Measurements from ENCODE around the gene CAMTA1. TPM values are rescaled to one million over a fixed set of nuclear protein-coding genes. Genes with fewer than 3 reads are reported as not detected.

Gene CAMTA1
- total RNA-seq, 4 donors from 2014 or later: 45.3 to 68.9 (median 62.0) TPM

DNA sequence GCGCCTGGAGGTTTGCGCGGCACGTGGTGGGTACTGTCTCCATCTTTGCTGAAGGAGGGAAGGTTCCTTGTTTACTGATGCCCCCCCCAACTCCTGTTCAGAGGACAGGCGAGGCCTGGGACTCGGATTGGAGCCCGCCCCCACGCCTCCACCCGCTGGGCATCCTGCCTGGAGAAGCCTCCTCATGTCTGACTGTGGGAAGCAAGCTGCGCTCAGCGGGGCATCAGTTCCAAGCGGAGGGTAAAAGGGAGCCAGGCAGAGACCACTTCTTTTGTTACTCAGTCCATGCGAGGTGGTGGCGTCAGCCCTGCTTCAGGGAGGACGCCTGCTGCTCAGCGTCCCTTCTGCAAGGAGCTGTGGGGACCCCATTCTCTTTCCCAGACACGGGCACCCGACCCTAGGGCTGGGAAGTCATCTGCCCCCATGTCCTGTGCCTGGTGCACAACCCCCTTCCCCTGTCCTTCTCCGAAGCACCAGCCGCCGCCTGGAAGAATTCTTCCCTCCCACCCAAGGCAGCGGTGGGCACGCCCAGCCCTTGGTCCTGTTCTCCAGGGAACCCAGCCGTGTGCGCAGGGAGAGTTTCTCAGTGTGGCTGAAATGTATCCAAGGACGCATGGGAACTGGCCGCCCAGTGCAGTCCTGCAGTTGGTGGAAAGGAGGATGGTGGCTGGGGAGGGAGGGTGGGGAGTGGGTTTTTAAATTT lies 414.0 kb downstream of the CAMTA1 start:
- no peak for ATAC-seq (ENCODE audit: low FRiP score)

DNA sequence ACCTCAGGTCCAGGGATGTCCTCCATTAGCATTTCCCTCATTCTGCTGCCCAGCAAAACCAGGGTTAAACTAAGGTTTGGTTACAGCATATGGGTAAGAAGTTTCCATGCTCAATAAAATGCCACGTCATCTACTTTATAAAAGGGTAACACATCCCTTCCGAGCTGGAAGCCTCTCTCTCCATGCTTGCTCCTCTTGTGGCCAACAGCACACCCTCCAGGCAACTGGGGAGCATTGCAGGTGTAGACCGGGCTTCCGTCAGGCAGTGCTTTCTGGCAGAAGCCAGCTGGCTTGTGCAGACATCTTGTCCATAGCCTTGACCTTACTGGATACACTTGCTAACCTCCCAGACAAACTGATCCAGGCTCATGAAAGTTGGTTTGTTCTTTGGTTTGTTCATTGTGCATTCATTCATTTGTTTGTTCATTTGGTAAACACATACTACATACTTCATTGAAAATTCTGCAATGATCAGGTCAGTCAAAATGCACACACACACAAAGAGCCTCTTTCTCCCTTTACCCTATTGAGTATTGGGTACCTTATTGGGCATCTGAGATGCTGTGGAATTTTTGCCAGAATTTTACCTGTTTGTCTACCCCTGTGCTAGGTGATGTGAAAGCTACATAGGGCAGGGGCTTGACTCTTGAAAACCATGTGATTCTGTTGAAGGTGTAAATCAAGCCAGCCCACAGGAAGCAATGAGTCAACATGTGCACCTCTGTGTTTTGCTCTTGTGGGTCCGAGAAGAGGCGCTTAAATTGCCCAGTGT lies 422.8 kb downstream of the CAMTA1 start:
- no peak for ATAC-seq (ENCODE audit: low FRiP score)
- TF ChIP-seq, protein P1, sequence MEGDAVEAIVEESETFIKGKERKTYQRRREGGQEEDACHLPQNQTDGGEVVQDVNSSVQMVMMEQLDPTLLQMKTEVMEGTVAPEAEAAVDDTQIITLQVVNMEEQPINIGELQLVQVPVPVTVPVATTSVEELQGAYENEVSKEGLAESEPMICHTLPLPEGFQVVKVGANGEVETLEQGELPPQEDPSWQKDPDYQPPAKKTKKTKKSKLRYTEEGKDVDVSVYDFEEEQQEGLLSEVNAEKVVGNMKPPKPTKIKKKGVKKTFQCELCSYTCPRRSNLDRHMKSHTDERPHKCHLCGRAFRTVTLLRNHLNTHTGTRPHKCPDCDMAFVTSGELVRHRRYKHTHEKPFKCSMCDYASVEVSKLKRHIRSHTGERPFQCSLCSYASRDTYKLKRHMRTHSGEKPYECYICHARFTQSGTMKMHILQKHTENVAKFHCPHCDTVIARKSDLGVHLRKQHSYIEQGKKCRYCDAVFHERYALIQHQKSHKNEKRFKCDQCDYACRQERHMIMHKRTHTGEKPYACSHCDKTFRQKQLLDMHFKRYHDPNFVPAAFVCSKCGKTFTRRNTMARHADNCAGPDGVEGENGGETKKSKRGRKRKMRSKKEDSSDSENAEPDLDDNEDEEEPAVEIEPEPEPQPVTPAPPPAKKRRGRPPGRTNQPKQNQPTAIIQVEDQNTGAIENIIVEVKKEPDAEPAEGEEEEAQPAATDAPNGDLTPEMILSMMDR (IDR thresholded peaks at IDR 0.05): no peak
- DNase-seq (ENCODE audit: low spot score): no peak

More for the DNA sequence above, 414.0 kb downstream of the CAMTA1 start:
- TF ChIP-seq, protein P1 (IDR thresholded peaks at IDR 0.05): no peak
- DNase-seq (ENCODE audit: low spot score): no peak

DNA sequence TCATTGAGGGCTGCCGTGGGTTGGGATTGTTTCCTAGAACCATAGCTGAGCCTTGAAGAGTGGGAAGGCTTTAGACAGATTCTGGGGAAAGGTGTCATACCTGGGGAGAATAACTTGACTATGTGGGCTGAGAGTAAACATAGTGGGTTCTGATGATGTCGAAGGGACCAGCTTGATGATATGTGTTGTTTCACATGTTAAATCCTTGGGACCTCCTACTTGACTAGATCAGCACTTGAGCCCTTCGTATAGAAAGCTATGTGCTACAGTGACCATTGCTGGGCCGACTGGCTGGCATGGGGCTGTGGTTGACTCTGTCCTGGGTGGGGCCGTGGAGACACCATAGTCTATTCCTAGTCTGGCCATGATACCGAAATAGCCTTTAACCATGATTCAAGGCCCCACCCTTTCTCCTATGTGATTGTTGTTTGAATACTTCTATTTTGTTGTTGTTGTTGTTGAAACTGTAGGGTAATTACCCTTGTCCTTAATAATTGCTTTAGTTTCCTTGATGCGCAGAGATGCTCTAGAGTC lies 423.5 kb downstream of the CAMTA1 start:
- DNase-seq (ENCODE audit: low spot score) (no peak), ATAC-seq (ENCODE audit: low FRiP score) (no peak)
- TF ChIP-seq, protein P1 (IDR thresholded peaks at IDR 0.05): no peak

DNA sequence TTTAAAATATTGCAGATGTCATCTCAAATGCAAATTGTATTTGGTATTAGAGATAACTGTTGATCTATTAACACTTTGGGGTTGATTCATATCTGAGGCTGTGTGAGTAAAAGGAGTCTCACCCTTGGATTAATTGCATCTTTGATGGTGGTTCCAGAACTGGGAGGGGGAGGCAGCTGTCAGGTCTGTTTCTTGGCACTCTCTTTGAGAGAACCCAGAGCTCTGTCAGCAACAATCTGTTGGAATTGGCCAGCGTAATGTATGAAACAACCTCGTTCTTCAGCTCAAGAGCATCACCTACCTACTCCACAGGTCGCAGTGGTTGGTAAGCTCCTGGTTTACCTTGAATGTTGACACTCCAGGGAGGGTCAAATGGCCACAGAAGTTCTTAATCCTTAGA lies 424.1 kb downstream of the CAMTA1 start:
- DNase-seq (ENCODE audit: low spot score): no peak
- TF ChIP-seq, protein P1 (IDR thresholded peaks at IDR 0.05): no peak
- peak; percentile 32 for ATAC-seq (ENCODE audit: low FRiP score)

DNA sequence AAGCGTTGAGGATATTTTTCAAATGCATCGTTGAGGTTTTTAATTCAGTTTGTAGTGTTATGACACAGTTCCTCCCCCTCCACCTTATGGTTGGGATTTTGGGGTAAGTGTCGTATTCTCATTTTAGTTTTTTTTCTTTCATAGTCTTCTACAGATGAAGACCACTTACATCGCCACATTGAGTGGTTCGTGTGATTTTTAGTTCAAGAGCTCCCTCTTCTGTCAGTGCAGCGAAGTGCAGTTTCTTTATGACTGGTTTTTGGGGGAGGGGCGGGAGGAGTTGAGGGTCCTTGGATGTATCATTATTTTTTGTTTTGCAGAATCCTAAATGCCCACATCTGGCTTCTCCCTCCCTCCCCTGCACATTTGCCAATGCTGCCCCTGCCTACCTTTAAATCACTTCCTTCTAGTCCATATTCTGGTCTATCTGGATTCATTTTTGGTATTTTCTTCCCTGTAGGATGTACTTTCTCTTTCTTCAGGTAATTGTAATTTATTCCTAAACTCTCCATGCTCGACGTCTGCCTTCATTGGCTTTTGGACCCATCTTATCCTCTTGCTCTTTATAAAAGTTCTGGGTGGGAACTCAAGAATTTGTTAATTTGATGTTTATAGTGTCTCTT lies 433.1 kb downstream of the CAMTA1 start:
- DNase-seq (ENCODE audit: low spot score): no peak
- no peak for ATAC-seq (ENCODE audit: low FRiP score)
- TF ChIP-seq, protein P1 (IDR thresholded peaks at IDR 0.05): no peak

DNA sequence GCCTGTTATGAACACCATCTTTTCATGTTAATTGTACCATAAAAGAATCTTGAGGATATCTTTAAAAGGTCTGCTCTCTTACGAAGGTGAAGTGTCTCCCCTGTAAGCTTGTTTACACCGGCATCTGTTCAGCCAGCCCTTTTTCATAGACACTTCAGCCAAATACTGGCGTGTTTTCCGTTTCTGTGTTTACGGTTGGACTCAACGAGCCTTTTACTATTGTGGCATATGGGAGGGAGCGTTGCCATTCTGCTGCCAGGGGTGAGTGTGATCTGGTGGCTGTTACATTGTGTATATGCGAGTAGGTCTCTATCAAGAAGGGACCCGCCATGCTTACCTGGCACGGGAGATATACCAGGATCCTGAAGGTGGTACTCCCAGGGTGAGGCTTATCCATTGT lies 433.8 kb downstream of the CAMTA1 start:
- no peak for DNase-seq (ENCODE audit: low spot score)
- no peak for ATAC-seq (ENCODE audit: low FRiP score)
- TF ChIP-seq, protein P1 (IDR thresholded peaks at IDR 0.05): no peak

Measured in omental fat pad (tissue), 4 donors.